ENCODE measurements around the gene IL1RL1.
A peak's percentile ranks its signal among the peaks of the same experiment; 100 is the strongest.

The IL1RL1 gene

GRCh38 chr2:102294802-102295489 is 16.4 kb upstream of the IL1RL1 start:
- no peak for DNase-seq

GRCh38 chr2:102295566-102295965 is 15.8 kb upstream of the IL1RL1 start:
- DNase-seq: no peak

GRCh38 chr2:102296449-102296848 is 14.9 kb upstream of the IL1RL1 start:
- no peak for DNase-seq

GRCh38 chr2:102297891-102298290 is 13.5 kb upstream of the IL1RL1 start:
- no peak for DNase-seq

GRCh38 chr2:102301867-102302362 is 9.4 kb upstream of the IL1RL1 start:
- peak; percentile 67 for DNase-seq

GRCh38 chr2:102302458-102302857 is 8.9 kb upstream of the IL1RL1 start:
- DNase-seq: no peak

- no peak for DNase-seq
Measured at GRCh38 chr2:102303589-102303988, 7.8 kb upstream of the IL1RL1 start.

GRCh38 chr2:102304268-102304667 is 7.1 kb upstream of the IL1RL1 start:
- DNase-seq: no peak

GRCh38 chr2:102304711-102305611 is 6.4 kb upstream of the IL1RL1 start:
- no peak for DNase-seq

- no peak for DNase-seq
Measured at GRCh38 chr2:102306125-102306524, 5.2 kb upstream of the IL1RL1 start.

- DNase-seq: no peak
Measured at GRCh38 chr2:102313025-102313424, 1.7 kb downstream of the IL1RL1 start.

- DNase-seq: no peak
Measured at GRCh38 chr2:102313471-102313870, 2.1 kb downstream of the IL1RL1 start.

- DNase-seq: no peak
Measured at GRCh38 chr2:102313950-102314349, 2.6 kb downstream of the IL1RL1 start.

- no peak for DNase-seq
Measured at GRCh38 chr2:102315921-102316320, 4.6 kb downstream of the IL1RL1 start.

GRCh38 chr2:102317715-102318114 is 6.4 kb downstream of the IL1RL1 start:
- no peak for DNase-seq

GRCh38 chr2:102318437-102318836 is 7.1 kb downstream of the IL1RL1 start:
- no peak for DNase-seq

GRCh38 chr2:102321941-102322719 is 10.8 kb downstream of the IL1RL1 start:
- no peak for DNase-seq

GRCh38 chr2:102324914-102325313 is 13.6 kb downstream of the IL1RL1 start:
- DNase-seq: peak; percentile 13

GRCh38 chr2:102331311-102331980 is 20.1 kb downstream of the IL1RL1 start:
- no peak for DNase-seq

GRCh38 chr2:102334486-102334885 is 23.1 kb downstream of the IL1RL1 start:
- no peak for DNase-seq

- DNase-seq: no peak
Measured at GRCh38 chr2:102335871-102336366, 24.6 kb downstream of the IL1RL1 start.

GRCh38 chr2:102336502-102336945 is 25.2 kb downstream of the IL1RL1 start:
- DNase-seq: no peak
